HG03095 (cell line): ENCODE data around the gene APOL4.
"Not testable (repeated sequence)": the region's sequence is repeated elsewhere in the genome, so short reads cannot be mapped to it uniquely, and the experiment has no call there.

ENCODE experiments used
- ATAC-seq: cut with Tn5 transposase; IDR thresholded peaks from one replicate; pipeline ENCODE4 v1.9.1; 2021; ENCODE audit warnings: moderate library complexity; ENCODE audit not compliant: unreplicated experiment

APOL4 gene

DNA sequence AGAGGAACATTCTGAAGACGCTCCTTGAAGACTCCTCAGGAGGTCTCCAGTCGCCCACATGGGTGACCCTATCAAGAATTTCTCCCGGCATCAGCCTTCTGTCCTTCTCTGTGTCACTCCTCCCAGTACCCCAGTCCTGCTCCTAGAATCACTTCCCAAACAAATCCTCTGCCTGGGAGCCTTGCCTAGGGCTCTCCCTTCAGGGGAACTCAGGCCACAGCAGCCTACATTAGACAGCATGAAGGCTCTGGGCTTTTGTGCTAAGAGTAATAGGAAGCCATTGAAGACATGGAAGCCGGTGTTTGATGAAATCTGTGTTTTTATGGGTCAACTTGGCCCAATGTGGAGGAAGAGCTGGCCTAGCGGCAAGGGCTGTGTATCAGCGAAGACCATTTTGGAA lies 13.7 kb downstream of the APOL4 start:
- not testable (repeated sequence) for ATAC-seq

DNA sequence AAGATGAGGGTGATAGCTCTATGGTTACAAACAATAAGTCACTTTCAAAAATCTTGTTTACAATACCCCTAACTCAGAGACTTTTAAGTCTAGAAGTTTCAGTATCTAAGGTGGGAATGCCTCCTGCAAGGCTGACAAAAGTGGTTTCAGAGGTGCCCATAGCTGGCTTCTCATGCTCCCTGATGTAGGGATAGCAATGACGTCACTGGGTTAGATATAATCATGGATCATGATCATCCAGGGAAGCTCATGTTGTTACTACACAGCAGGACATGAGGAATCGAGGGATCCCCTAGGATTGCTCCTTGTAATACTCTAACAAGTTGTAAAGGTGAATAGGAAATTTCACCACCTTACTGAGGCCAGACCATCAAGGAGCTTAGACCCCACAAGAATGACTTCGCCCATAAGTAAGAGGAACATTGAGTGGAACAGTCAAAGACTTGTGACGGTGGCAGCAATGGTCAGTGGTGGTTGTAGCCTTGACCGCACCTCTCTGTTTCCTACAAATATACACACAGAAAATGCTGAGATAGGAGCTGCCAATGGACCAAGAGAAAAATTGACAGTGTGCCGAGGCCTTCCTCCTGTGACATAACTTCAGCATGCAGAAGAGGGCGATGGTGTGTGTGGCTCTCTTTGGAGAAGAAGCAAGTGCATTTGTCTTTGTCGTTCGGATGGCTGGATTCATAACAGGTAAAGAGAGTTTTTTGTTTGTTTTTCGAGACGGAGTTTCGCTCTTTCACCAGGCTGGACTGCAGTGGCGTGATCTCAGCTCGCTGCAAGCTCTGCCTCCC lies 15.6 kb downstream of the APOL4 start:
- ATAC-seq = no peak

DNA sequence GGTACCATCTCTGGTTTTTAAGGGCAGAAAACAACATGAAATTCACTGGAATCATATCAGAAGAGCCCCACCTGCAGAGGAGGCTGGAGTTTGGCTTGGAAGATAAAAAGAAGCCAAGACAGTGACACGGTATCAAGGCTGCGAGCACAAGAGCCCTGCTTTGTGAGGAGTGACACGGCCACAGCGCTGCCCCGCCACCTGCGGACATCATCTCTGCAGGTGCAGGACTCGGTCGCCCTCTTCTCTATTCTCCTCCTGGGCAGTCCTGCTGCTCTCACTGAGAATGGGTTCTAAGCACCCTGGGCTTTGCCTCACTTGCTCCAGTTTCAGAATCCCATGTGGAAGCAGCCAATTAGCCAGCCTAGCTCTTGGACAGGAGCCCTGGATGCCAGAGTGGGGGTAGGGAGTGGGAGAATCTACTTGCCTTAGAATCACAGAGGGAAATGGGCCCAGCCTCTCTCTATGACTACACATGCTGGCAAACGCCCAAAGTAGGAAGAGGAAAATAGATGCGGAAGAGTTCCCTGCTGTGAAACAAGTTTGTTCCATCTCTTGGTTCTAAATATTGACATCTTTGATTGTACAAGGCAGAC lies 17.1 kb downstream of the APOL4 start:
- ATAC-seq = no peak

DNA sequence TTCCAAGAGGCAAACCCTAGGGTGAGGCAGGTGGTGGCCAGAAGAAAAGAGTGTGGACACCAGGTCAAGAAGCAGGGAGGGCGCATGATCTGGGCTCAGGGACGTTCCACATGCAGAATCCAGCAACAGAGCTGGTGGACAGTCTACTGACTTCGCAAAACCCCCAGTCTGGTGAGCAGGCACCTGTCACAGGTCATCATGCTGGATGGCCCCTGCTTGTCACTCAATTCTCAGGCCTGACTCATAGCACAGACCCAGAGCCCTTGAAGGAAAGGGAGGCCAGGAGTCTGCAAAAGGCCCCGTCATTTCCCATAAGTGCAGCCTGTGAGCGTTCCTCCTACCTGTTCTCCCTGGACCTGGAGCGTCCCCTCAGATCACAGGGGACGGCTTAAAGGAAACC lies 18.2 kb downstream of the APOL4 start:
- ATAC-seq = no peak

DNA sequence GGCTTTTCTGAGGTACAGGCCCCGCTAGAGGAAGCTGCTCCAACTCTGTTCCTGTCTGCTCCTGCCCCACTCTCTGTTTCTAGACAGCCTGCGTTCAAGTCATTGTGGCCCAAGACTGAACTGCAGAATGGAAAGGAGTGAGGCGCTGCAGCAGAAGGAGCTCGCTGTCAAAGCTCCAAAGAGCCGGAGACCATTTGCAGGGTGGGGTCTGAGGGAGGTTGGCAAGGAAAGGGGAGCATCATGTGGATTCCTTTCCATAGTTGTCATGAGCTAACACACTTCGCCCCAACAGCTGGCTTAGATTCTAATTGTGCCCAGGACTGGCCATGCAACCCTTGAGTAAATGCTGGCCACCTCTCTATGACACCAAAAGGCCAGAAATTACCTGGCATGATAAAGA lies 18.8 kb downstream of the APOL4 start:
- ATAC-seq = no peak

DNA sequence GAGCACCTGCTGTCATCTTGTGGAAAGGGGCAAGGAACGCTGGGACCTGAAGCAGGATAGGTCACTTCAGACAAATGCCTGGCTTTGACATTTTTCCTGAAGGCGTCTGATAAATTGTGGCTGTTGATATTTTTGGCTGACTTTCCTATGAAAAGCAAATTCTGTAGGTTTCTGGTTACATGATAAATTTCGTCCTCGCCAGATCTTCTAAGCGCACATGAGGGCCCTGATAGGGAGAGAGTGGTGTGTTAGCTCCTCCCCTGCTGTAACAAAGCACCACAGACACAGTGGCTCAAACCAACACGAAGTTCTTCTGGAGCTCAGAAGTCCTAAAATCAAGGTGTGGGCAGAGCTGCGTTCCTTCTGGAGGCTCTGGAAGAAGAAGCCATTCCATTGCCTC lies 19.6 kb downstream of the APOL4 start:
- ATAC-seq = no peak

DNA sequence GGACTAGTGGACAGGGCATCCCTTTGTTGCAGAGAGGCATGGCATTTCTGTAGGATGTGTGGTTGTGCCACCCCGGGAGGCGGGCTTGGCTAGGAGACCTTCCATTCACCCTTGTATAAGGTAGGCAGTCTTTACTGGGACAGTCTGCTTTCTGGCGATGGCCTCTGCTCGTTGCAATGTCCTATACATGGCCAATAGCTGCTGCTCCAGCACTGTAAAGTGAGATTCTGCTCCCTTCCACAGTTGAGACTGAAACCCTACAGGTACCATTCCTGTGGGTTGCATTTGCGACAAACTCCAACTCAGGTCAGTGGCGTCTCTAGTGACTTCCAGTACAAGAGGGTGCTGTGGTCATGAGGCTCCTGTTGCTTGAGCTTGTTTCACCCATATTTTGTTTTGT lies 20.7 kb downstream of the APOL4 start:
- no peak for ATAC-seq

DNA sequence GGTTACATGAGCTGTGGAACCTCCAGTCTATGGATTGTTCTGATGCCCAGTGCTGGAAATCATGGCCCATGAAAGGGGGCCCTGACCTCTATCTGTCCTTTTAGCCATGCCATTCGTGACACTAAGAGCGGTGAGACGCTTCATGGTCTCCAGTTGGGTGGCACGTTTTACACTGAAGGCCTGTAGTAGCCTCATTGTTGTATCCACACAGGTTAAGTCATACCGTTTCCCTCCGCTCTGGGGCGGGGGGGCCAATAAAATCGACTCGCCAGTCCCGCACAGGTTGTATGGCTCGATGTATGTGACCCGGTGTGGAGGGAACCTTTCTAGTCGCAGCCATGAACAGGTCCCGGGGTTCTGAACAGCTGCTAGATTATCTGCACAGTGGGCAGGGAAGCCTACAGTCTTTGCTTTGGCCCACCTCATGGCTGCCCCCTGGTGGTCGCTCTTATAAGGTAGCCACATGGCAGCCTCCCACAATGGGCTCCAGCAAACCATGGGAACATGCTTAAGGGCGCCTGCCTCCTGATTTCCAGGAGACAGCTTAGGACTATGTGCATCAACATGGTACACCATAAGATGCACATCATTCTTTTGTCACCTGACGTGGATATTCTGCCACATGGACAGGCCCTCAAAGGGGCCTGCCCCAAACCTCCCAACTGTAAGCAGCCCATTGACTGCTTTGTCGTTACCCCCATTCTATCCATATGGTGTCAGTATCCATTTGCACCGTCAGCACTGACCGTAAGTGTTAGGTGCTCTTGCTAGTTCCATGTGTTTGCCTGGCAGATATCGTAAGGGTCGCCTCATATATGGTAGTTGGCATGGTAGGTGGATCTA lies 21.4 kb downstream of the APOL4 start:
- no peak for ATAC-seq

DNA sequence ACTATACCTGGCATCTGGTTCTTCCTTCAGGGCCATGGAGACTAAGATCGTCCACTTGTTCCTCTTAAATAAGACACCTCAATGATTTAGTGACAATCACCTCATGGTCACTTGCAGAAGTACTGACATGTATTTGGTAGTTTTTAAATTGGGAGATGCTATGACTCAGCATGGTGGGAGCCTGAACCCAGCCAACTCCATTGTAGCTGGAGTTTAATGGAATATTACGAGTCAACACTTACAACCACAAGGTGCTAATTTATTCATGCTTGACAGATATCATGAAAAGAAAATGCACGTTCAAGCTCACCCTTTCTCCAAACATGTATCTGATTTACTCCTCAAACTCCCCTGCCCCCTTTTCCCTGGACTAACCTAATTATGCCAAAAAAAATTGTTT lies 24.4 kb downstream of the APOL4 start:
- no peak for ATAC-seq

DNA sequence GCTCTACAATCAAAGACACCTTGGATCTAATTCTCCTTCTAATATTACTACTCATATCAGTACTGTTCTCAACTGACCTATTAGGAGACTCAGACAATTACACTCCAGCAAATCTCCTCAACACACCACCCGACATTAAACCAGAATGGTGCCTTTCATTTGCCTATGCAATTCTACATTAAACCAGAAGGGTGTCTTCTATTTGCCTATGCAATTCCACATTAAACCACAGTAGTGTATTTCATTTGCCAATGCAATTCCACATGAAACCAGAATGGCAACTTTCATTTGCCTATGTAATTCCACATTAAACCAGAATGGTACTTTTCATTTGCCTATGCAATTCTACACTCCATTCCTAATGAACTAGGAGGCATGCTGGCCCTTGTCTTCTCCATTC lies 25.7 kb downstream of the APOL4 start:
- no peak for ATAC-seq

DNA sequence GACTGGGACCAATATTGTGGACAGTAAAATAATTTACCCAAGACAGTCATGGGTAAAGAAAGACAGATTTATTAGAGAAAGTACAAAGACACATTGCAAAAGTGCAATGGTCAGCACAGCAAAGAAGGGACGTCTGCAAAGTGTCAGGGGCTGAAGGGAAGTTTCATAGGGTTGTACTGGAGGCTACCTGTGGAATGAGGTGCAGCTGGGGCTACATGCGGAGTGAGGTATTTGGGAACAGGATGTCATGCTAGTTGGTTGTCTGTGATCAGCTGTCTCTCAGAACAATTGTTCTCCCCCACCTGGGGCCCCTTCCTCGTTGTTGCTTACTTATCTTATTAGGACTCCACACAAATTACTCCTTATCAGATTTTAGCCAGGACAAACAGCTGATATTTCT lies 29.7 kb downstream of the APOL4 start:
- no peak for ATAC-seq

DNA sequence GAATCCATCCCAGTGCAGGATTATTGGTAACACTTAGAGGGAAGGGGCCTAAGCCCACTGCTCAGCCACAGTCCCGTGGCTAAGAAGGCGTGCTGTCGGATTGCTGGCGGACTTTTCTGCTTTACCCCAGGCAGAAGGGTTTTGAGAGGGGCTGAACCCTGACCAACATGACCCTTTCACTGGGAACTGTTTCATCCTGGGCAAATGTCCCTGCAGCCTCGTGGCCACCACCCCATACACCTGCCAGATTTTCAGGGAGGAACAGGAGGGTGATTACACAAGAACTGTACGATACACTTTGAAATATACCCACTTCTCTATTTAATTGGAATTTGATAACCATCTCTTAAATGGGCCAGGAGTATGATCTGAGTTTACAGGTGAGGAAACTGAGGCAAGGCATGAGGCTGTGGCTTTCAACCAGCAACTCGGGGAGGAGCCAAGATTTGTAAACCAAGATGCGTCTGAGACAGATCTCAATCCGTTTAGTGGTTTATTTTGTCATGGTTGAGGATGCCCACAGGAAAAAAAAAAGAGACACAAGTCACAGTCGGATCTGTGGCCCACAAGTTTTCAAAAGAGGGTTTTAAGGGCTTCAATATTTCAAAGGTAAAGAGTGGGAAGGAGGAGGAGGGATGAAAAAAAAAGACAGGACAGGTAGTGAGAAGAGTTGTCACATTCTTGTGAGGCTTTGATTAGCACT lies 34.9 kb downstream of the APOL4 start:
- ATAC-seq = no peak

DNA sequence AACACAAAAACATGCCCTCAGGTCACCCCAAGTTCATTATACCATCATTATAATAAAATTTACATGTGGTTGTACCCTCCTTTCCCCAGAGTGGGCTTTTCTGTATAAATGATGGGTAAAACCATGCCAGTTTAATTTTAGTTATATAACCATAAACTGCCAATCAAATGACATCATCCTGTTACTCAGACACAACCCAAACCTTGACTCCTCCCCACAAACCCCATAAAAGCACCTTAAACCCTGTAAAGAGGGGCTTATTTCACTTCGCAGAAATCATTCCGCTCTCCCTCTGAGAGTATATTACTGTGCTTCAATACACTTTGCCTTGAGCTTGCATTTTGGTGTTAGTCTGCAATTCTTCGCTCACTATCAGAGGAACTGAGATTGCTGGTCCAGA lies 35.5 kb downstream of the APOL4 start:
- ATAC-seq = no peak

DNA sequence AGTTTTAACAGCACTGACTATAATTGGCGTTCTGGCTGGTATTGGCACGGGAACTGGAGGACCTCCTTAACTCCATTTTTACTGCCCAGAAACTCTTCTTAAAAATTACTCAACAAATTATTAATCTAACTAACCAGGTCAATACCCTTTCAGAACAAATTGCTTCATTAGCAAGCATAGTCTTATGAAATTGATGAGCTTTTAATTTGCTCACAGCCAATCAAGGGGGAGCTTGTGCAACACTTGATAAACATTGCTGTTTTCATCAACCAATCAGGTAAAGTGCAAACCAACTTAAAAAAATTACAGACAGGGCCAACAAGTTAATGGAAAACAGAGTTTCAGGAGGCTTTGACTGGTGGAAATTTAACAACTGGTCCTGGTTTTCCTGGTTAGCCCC lies 36.5 kb downstream of the APOL4 start:
- ATAC-seq = no peak

DNA sequence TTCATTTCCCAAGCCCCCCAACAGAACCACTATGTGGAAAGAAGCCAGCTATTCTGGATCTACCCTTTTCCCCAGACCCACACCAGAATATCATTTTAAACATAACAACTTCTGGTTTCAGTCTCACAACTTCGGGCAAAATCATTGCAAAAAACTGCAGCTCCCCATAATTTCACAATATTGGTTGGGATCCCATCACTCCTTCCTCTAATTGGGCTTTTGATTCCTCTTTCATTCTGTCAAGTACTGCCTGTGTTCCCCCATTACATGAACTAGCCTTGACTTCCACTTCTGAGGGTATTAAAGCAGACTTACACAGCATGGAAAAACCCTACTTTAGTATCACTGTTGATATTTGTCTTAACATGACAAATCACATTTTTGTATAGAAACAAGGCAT lies 37.0 kb downstream of the APOL4 start:
- no peak for ATAC-seq

DNA sequence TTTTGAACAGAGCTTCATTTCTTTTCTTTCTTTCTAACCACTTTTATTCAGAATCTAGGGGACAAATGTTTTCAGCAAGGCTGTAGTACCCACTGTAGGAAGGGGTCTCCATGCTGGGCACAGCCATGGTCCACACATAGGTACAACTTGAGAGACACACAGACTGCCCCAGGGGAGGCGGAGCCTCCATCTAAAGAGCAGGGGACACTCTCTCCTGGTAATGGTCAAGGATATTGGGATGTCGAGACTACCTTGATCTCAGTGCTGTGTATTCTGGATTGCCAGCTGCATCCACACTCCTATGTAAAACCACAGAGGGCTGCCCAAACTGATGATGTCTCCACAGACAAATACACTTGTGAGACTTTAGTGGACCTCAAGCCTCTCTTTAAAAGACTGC lies 38.1 kb downstream of the APOL4 start:
- ATAC-seq = no peak

DNA sequence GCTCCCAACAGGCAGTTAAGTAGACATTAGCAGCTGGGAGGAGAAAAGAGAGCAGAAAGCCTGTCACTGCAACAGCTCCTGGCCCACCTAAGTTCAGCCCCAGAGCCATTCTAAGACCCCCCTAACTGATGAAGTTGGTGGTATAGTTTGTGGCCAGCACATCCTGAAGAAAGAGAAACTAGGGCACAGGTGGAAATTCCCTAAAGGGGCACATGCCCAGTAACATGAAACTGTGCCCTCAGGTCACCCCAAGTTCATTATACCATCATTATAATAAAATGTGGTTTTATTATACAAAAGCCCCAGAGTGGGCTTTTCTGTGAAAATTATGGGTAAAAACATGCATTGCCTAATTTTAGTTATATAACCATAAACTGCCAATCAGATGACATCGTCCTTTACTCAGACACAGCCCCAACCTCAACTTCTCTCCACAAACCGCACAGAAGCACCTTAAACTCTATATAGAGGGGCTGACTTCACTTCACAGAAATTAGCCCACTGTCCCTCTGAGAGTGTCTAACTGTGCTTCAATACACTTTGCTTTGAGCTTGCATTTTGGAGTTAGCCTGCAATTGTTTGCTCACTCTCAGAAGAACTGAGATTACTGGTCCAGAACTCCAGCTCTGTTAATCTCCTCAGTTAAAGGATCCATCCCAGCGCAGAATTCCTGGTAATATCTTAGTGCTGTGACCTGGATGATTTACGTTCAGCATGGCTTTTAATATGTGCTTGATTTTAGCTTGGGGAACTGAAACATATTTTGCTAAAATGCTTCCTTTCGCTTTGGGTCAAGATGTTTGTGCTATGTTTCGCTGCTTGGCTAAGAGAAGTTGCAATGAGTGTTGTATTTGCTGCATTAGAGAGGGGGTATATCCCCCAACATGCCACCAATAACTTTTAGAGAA lies 39.2 kb downstream of the APOL4 start:
- peak; percentile 52 for ATAC-seq

DNA sequence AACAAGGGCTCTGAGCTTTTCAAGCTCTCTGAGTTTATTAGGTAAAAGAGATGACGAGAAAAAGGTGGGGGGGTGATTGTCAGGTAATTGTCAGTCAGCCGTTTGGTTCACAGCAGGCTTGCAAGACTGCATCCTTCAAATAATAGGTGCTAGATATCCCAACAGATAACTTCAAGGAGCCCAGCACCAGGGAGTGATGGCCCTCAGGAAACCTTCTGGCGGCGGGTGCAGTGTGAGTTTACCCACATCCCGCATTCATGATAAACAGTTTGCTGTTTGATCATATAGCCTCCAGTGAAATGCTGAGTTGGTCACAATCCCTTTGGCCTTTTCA lies 39.8 kb downstream of the APOL4 start:
- not testable (repeated sequence) for ATAC-seq

DNA sequence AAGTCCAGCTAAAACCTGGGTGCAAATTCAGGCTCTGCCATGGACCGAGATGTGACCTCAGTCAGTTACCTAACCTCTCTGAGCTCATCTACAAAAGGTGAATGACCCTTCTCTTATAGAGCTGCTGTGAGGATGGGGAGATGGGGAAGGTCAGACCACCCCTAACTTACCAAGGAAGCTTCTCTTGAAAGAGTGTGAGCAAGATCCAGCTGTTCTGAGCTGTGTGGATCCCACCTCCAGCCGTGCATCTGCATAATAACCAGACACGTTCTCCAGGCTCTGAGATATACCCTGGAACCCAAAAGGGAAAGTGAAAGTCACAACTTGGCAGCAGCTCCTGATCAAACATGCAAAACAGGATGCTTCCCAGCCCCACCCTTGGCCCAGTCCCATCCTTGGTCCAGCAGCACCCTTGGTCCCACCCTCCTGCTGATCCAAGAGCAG lies 41.1 kb downstream of the APOL4 start, which contains the start of gene APOL3:
APOL3 (minus strand) TSS at position 257 of the 444 bp plus-strand sequence. CDS start 11,700 bp downstream, outside the sequence.
- ATAC-seq = no peak
